ENCODE measurements around the gene HNRNPA2B1. TPM values are rescaled to one million over a fixed set of nuclear protein-coding genes. Genes with fewer than 3 reads are reported as not detected.
"Not testable (repeated sequence)": the region's sequence is repeated elsewhere in the genome, so short reads cannot be mapped to it uniquely, and the experiment has no call there.

Gene HNRNPA2B1
- total RNA-seq, 4 donors from 2014 or later: 123 to 362 (median 208) TPM

DNA sequence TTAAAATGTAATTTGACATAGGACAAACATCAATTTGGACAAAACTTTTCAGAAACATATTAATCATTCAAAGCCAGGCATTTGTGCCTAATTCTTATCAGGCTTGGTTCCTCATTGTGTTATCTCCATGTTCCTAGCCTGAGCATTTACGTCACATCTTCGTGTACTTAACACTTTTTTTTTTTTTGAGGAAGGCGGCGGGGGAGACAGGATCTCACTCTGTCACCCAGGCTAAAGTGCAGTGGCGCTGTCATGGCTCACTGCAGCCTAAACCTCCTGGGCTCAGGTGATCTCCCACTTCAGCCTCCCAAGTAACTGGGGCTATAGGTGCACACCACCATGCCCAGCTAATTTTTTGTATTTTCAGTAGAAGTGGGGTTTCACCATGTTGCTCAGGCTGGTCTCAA, 19.8 kb downstream of the HNRNPA2B1 start:
- no peaks in the 10 kb centered on the region for H3K27me3 ChIP-seq
- in situ Hi-C loops (cut with MboI; ENCODE audit: low pct_ligation_motif_present in 1 of 4, low pct_unique_long_range_greater_than_20kb in 1 of 4, low sequenced_read_pairs in 3 of 4): loop anchor here in 2 of 4 donors (25.0 kb wide), 1 partner anchor 982 kb away; the partner anchor contains the start of genes HOXA10 (in 2 of the 2), HOXA3 (in 2 of the 2), HOXA7 (in 2 of the 2) and HOXA9 (in 2 of the 2)
- no peak overlapping the region for H3K27ac ChIP-seq
- H3K36me3 ChIP-seq: no peaks in the 10 kb centered on the region
- no peaks in the 10 kb centered on the region for H3K4me1 ChIP-seq
- H3K9me3 ChIP-seq: no peaks in the 10 kb centered on the region
- H3K4me3 ChIP-seq: no peak overlapping the region
- 36 to 78% methylated on average over 2 to 5 of the region's 5 CpGs for WGBS, 2 donors (ENCODE audit: low coverage in 1 of 2)
- no peak for DNase-seq
- intact Hi-C loops (cut with DNase I; ENCODE audit: low total_unique reads): no loop called here
- TF ChIP-seq, protein P1, sequence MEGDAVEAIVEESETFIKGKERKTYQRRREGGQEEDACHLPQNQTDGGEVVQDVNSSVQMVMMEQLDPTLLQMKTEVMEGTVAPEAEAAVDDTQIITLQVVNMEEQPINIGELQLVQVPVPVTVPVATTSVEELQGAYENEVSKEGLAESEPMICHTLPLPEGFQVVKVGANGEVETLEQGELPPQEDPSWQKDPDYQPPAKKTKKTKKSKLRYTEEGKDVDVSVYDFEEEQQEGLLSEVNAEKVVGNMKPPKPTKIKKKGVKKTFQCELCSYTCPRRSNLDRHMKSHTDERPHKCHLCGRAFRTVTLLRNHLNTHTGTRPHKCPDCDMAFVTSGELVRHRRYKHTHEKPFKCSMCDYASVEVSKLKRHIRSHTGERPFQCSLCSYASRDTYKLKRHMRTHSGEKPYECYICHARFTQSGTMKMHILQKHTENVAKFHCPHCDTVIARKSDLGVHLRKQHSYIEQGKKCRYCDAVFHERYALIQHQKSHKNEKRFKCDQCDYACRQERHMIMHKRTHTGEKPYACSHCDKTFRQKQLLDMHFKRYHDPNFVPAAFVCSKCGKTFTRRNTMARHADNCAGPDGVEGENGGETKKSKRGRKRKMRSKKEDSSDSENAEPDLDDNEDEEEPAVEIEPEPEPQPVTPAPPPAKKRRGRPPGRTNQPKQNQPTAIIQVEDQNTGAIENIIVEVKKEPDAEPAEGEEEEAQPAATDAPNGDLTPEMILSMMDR (IDR thresholded peaks at IDR 0.05): no peak
- TF ChIP-seq POLR2A (IDR thresholded peaks at IDR 0.05): peak; percentile 17

GRCh38 chr7:26179826-26180497, 20.6 kb downstream of the HNRNPA2B1 start:
- no peak overlapping the region for H3K4me3 ChIP-seq
- no peaks in the 10 kb centered on the region for H3K9me3 ChIP-seq
- 47 to 58% methylated on average over 6 to 8 of the region's 8 CpGs for WGBS, 2 donors (ENCODE audit: low coverage in 1 of 2)
- H3K27me3 ChIP-seq: no peaks in the 10 kb centered on the region
- no peak for DNase-seq
- no peaks in the 10 kb centered on the region for H3K36me3 ChIP-seq
- H3K4me1 ChIP-seq: no peaks in the 10 kb centered on the region
- TF ChIP-seq POLR2AphosphoS5 (IDR thresholded peaks at IDR 0.05): peak in 1 of 3 donors; percentile 4
- TF ChIP-seq, protein P1 (IDR thresholded peaks at IDR 0.05): no peak
- no peak overlapping the region for H3K27ac ChIP-seq
- in situ Hi-C loops (cut with MboI; ENCODE audit: low pct_ligation_motif_present in 1 of 4, low pct_unique_long_range_greater_than_20kb in 1 of 4, low sequenced_read_pairs in 3 of 4) (loop anchor here in 2 of 4 donors (25.0 kb wide), 1 partner anchor 982 kb away; the partner anchor contains the start of genes HOXA10 (in 2 of the 2), HOXA3 (in 2 of the 2), HOXA7 (in 2 of the 2) and HOXA9 (in 2 of the 2)), intact Hi-C loops (cut with DNase I; ENCODE audit: low total_unique reads) (no loop called here)

GRCh38 chr7:26179422-26179821, 21.1 kb downstream of the HNRNPA2B1 start:
- intact Hi-C loops (cut with DNase I; ENCODE audit: low total_unique reads) (no loop called here), in situ Hi-C loops (cut with MboI; ENCODE audit: low pct_ligation_motif_present in 1 of 4, low pct_unique_long_range_greater_than_20kb in 1 of 4, low sequenced_read_pairs in 3 of 4) (loop anchor here in 2 of 4 donors (25.0 kb wide), 1 partner anchor 983 kb away; the partner anchor contains the start of genes HOXA10 (in 2 of the 2), HOXA3 (in 2 of the 2), HOXA7 (in 2 of the 2) and HOXA9 (in 2 of the 2))
- TF ChIP-seq POLR2AphosphoS5 (IDR thresholded peaks at IDR 0.05) (no peak), POLR2A (IDR thresholded peaks at IDR 0.05) (no peak), EP300 (IDR thresholded peaks at IDR 0.05; ENCODE audit: low read depth) (no peak)
- TF ChIP-seq, protein P1 (IDR thresholded peaks at IDR 0.05): no peak
- Histone ChIP-seq H3K27ac (no peak overlapping the region), H3K27me3 (no peaks in the 10 kb centered on the region), H3K9me3 (no peaks in the 10 kb centered on the region), H3K36me3 (no peaks in the 10 kb centered on the region), H3K4me1 (no peaks in the 10 kb centered on the region), H3K4me3 (no peak overlapping the region)
- no peak for DNase-seq
- WGBS, 2 donors (ENCODE audit: low coverage in 1 of 2): 50 to 80% methylated on average over 2 to 5 of the region's 5 CpGs

GRCh38 chr7:26178272-26178960, 22.1 kb downstream of the HNRNPA2B1 start:
- TF ChIP-seq POLR2AphosphoS5 (IDR thresholded peaks at IDR 0.05): no peak
- TF ChIP-seq EP300 (IDR thresholded peaks at IDR 0.05; ENCODE audit: low read depth): no peak
- TF ChIP-seq, protein P1 (IDR thresholded peaks at IDR 0.05): no peak
- TF ChIP-seq POLR2A (IDR thresholded peaks at IDR 0.05): no peak
- Histone ChIP-seq H3K9me3 (no peaks in the 10 kb centered on the region), H3K36me3 (no peaks in the 10 kb centered on the region), H3K27ac (no peak overlapping the region), H3K4me3 (no peak overlapping the region), H3K4me1 (no peaks in the 10 kb centered on the region), H3K27me3 (no peaks in the 10 kb centered on the region)
- DNase-seq: no peak
- intact Hi-C loops (cut with DNase I; ENCODE audit: low total_unique reads): no loop called here
- in situ Hi-C loops (cut with MboI; ENCODE audit: low pct_ligation_motif_present in 1 of 4, low pct_unique_long_range_greater_than_20kb in 1 of 4, low sequenced_read_pairs in 3 of 4): loop anchor here in 2 of 4 donors (25.0 kb wide), 1 partner anchor 984 kb away; the partner anchor contains the start of genes HOXA10 (in 2 of the 2), HOXA3 (in 2 of the 2), HOXA7 (in 2 of the 2) and HOXA9 (in 2 of the 2)
- WGBS, 2 donors (ENCODE audit: low coverage in 1 of 2): 83 to 84% methylated on average over 4 to 7 of the region's 7 CpGs

- H3K27me3 ChIP-seq; intact Hi-C loops (cut with DNase I; ENCODE audit: low total_unique reads); H3K4me1 ChIP-seq; H3K27ac ChIP-seq; H3K4me3 ChIP-seq; H3K9me3 ChIP-seq; DNase-seq; H3K36me3 ChIP-seq: not testable (repeated sequence)
- WGBS, 2 donors (ENCODE audit: low coverage in 1 of 2): 94 to 95% methylated on average over 12 to 20 of the region's 20 CpGs
- in situ Hi-C loops (cut with MboI; ENCODE audit: low pct_ligation_motif_present in 1 of 4, low pct_unique_long_range_greater_than_20kb in 1 of 4, low sequenced_read_pairs in 3 of 4): loop anchor here in 2 of 4 donors (25.0 kb wide), 1 partner anchor 985 kb away; the partner anchor contains the start of genes HOXA10 (in 2 of the 2), HOXA3 (in 2 of the 2), HOXA7 (in 2 of the 2) and HOXA9 (in 2 of the 2)
These were observed 23.3 kb downstream of the HNRNPA2B1 start for GRCh38 chr7:26177269-26177668.

DNA sequence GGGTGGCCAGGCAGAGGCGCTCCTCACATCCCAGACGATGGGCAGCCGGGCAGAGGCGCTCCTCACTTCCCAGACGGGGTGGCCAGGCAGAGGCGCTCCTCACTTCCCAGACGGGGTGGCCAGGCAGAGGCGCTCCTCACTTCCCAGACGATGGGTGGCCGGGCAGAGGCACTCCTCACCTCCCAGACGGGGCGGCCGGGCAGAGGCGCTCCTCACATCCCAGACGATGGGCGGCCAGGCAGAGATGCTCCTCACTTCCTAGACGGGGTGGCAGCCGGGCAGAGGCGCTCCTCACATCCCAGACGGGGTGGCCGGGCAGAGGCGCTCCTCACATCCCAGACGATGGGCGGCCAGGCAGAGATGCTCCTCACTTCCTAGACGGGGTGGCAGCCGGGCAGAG, 23.9 kb downstream of the HNRNPA2B1 start:
- H3K27ac ChIP-seq; H3K36me3 ChIP-seq; H3K4me3 ChIP-seq; H3K27me3 ChIP-seq; intact Hi-C loops (cut with DNase I; ENCODE audit: low total_unique reads); H3K9me3 ChIP-seq; H3K4me1 ChIP-seq; DNase-seq: not testable (repeated sequence)
- no CpG with 5 or more reads among the region's 26 CpGs for WGBS, 2 donors (ENCODE audit: low coverage in 1 of 2)
- in situ Hi-C loops (cut with MboI; ENCODE audit: low pct_ligation_motif_present in 1 of 4, low pct_unique_long_range_greater_than_20kb in 1 of 4, low sequenced_read_pairs in 3 of 4): loop anchor here in 2 of 4 donors (25.0 kb wide), 1 partner anchor 986 kb away; the partner anchor contains the start of genes HOXA10 (in 2 of the 2), HOXA3 (in 2 of the 2), HOXA7 (in 2 of the 2) and HOXA9 (in 2 of the 2)

All from transverse colon (tissue), 4 donors.